Endodermal cell (in vitro differentiated cells): ENCODE data around the gene MLLT1. TPM values are rescaled to one million over a fixed set of nuclear protein-coding genes. Genes with fewer than 3 reads are reported as not detected.

ENCODE experiments used
- DNase-seq: peaks from one replicate; pipeline ENCODE4 v3.0.0-alpha.2; 2017
- H3K27ac ChIP-seq: 2 replicates; pipeline ENCODE4 v1.5.1; 2013; ENCODE audit warnings: mild to moderate bottlenecking, low read depth, low read length, moderate library complexity
- H3K27me3 ChIP-seq: 2 replicates; pipeline ENCODE4 v1.6.1; 2013; ENCODE audit warnings: mild to moderate bottlenecking, low read length, moderate library complexity; ENCODE audit not compliant: insufficient read depth, control insufficient read depth, poor library complexity, severe bottlenecking
- H3K36me3 ChIP-seq: 2 replicates; pipeline ENCODE4 v1.7.0; 2013; ENCODE audit warnings: mild to moderate bottlenecking, low read length, moderate library complexity; ENCODE audit not compliant: control insufficient read depth, insufficient read depth
- H3K4me1 ChIP-seq: one replicate; pipeline ENCODE4 v1.7.0; 2013; ENCODE audit warnings: low read length; ENCODE audit not compliant: control insufficient read depth, insufficient read depth
- H3K4me3 ChIP-seq: 2 replicates; pipeline ENCODE4 v1.5.1; 2013; ENCODE audit warnings: mild to moderate bottlenecking, low read length, moderate library complexity
- H3K9ac ChIP-seq: 2 replicates; pipeline ENCODE4 v1.6.1; 2013; ENCODE audit warnings: mild to moderate bottlenecking, low read length, moderate library complexity; ENCODE audit not compliant: poor library complexity, severe bottlenecking; ENCODE audit errors: extremely low read depth
- H3K9me3 ChIP-seq: 2 replicates; pipeline ENCODE4 v1.6.1; 2013; ENCODE audit warnings: mild to moderate bottlenecking, low read length, moderate library complexity; ENCODE audit not compliant: control insufficient read depth
- H3K27ac Mint-ChIP-seq: 2 replicates; pipeline ENCODE4 v1.8.0; 2020; ENCODE audit warnings: mixed read lengths
- H3K27me3 Mint-ChIP-seq: 2 replicates; pipeline ENCODE4 v1.8.0; 2021; ENCODE audit warnings: mild to moderate bottlenecking, mixed read lengths; ENCODE audit not compliant: insufficient read depth
- H3K36me3 Mint-ChIP-seq: 2 replicates; pipeline ENCODE4 v1.8.0; 2020; ENCODE audit warnings: low read depth, mixed read lengths
- H3K4me1 Mint-ChIP-seq: 2 replicates; pipeline ENCODE4 v1.8.0; 2020; ENCODE audit warnings: mixed read lengths
- H3K4me3 Mint-ChIP-seq: 2 replicates; pipeline ENCODE4 v1.8.0; 2020; ENCODE audit warnings: mild to moderate bottlenecking, moderate library complexity, mixed read lengths
- H3K9me3 Mint-ChIP-seq: 2 replicates; pipeline ENCODE4 v1.8.0; 2020; ENCODE audit warnings: mild to moderate bottlenecking, mixed read lengths
- CTCF ChIP-seq: fragments of 200-600 bp; sonication (generic); conservative IDR thresholded peaks from 2 replicates; pipeline ENCODE4 v1.5.0; 2021; ENCODE audit warnings: antibody characterized with exemption, mild to moderate bottlenecking
- WGBS, 2 experiments: methylation state at CpG; one replicate each; pipeline versions ENCODE4 v1.1.5 to v1.1.7; 2013; ENCODE audit warnings: missing lambda C conversion rate in 2 of 2, mixed read lengths in 1 of 2; ENCODE audit not compliant: insufficient coverage in 1 of 2, insufficient read length in 1 of 2; 5-methylcytosine and 5-hydroxymethylcytosine counted together
- total RNA-seq, 2 donors: library from RNA; stranded (reverse); fragmentation: NEBNext Ultra II Directional in 1 of 2; extraction: Animal tissue kit (Norgen Biotek cat#: 25700) in 1 of 2; gene quantifications; 2 replicates in 1 of 2; 3 replicates in 1 of 2; pipeline ENCODE4 v1.2.1, GENCODE V29; 2021

MLLT1 gene
- total RNA-seq, 2 donors from 2014 or later = 50.1 to 51.8 TPM

DNA sequence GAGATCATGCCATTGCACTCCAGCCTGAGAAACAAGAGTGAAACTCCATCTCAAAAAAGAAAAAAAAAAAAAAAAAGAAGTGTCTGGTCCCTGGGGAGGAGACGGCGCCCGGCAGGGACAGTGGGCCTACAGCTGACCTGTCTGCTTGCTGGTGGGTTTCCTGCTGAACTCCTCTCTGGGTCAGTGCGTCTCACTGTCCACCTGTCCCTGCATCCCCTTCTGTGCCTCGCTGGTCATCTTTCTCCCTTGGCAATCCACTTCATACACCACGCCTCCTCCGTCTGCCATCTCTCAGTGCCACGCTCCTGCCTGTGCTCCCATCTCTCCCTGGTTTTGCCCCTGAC lies 80.9 kb downstream of the MLLT1 start:
- Mint-ChIP-seq H3K9me3 (peaks cover 37% of the 10 kb centered on the region), H3K36me3 (peaks cover 21% of the 10 kb centered on the region), H3K4me1 (peaks cover 5% of the 10 kb centered on the region), H3K27ac (no peak overlapping the region), H3K27me3 (peaks cover 25% of the 10 kb centered on the region), H3K4me3 (peak overlapping the region; percentile 80)
- no peaks in the 10 kb centered on the region for H3K4me1 ChIP-seq
- DNase-seq = no peak
- H3K27me3 ChIP-seq = no peaks in the 10 kb centered on the region
- H3K9me3 ChIP-seq = peaks cover 18% of the 10 kb centered on the region
- no peak for TF ChIP-seq CTCF
- peak overlapping the region; percentile 36 for H3K27ac ChIP-seq
- H3K4me3 ChIP-seq = peak overlapping the region; percentile 89
- H3K36me3 ChIP-seq = peaks cover 4% of the 10 kb centered on the region
- peak overlapping the region; percentile 29 for H3K9ac ChIP-seq
- 68 to 76% methylated on average over 5 to 8 of the region's 8 CpGs for WGBS, 2 experiments

DNA sequence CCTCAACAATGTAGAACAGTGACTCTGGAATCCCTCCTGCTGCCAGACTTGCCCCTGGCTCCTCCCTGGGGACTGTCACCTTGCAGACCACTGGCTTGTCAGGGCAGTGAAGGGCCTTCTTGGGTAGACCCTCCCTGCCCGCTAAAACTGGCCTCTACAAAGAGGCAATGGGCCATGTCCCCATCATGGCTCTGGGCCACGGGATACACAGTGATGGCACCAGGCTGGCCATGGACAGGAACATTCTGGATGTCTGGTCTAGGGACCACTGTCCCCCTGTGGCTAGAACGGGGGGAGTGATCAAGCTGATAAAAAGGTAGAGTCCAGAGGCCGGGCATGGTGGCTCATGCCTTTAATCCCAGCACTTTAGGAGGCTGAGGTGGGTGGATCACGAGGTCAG lies 83.4 kb downstream of the MLLT1 start:
- DNase-seq = no peak
- no peak for TF ChIP-seq CTCF
- H3K36me3 Mint-ChIP-seq = peaks cover 38% of the 10 kb centered on the region
- no peak overlapping the region for H3K27ac ChIP-seq
- H3K4me1 Mint-ChIP-seq = peaks cover 5% of the 10 kb centered on the region
- H3K4me3 ChIP-seq = no peak overlapping the region
- H3K36me3 ChIP-seq = peaks cover 7% of the 10 kb centered on the region
- no peak overlapping the region for H3K27ac Mint-ChIP-seq
- H3K27me3 Mint-ChIP-seq = peaks cover 17% of the 10 kb centered on the region
- no peak overlapping the region for H3K4me3 Mint-ChIP-seq
- no peaks in the 10 kb centered on the region for H3K4me1 ChIP-seq
- no peaks in the 10 kb centered on the region for H3K27me3 ChIP-seq
- peaks cover 38% of the 10 kb centered on the region for H3K9me3 ChIP-seq
- H3K9me3 Mint-ChIP-seq = peaks cover 61% of the 10 kb centered on the region
- WGBS, 2 experiments = 93 to 100% methylated on average over 2 to 5 of the region's 5 CpGs
- H3K9ac ChIP-seq = no peak overlapping the region

DNA sequence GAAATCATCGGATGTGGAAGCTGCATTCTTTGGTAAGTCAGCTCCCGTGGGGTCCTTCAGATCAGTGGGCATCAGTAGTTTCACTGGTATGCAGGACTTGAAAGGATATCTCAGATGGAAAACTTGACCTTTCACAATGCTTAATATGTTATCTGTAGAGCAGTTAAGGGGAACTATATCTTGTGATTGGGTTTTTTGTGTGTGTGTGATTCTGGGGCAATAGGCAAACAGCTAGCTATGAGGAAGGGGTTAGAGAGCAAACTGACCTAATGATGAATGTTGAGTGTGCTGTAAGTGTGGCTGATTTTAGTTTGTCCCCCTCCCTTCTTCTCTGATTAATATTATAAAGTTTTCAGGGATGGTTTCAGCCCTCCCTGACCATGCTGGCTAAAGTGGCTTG lies 91.0 kb downstream of the MLLT1 start:
- H3K4me1 Mint-ChIP-seq = no peaks in the 10 kb centered on the region
- no peak for TF ChIP-seq CTCF
- Histone ChIP-seq H3K27ac (no peak overlapping the region), H3K9me3 (peaks cover 48% of the 10 kb centered on the region), H3K9ac (no peak overlapping the region), H3K4me1 (no peaks in the 10 kb centered on the region), H3K36me3 (peaks cover 3% of the 10 kb centered on the region), H3K27me3 (no peaks in the 10 kb centered on the region), H3K4me3 (no peak overlapping the region)
- H3K27me3 Mint-ChIP-seq = peaks cover 17% of the 10 kb centered on the region
- no peak overlapping the region for H3K27ac Mint-ChIP-seq
- DNase-seq = no peak
- peaks cover 24% of the 10 kb centered on the region for H3K36me3 Mint-ChIP-seq
- peaks cover 89% of the 10 kb centered on the region for H3K9me3 Mint-ChIP-seq
- WGBS, 2 experiments = 89% methylated on average over 2 of the region's 2 CpGs; no CpG with 5 or more reads in 1 of the 2 experiments
- H3K4me3 Mint-ChIP-seq = no peak overlapping the region
